GM15510 (cell line): ENCODE results near the gene ABL1.

ENCODE experiments used
- POLR2A ChIP-seq: IDR thresholded peaks from 3 replicates; pipeline ENCODE4 v1.6.1; 2011; ENCODE audit warnings: borderline replicate concordance; ENCODE audit not compliant: insufficient read length; ENCODE audit errors: extremely low read depth

Gene ABL1

DNA sequence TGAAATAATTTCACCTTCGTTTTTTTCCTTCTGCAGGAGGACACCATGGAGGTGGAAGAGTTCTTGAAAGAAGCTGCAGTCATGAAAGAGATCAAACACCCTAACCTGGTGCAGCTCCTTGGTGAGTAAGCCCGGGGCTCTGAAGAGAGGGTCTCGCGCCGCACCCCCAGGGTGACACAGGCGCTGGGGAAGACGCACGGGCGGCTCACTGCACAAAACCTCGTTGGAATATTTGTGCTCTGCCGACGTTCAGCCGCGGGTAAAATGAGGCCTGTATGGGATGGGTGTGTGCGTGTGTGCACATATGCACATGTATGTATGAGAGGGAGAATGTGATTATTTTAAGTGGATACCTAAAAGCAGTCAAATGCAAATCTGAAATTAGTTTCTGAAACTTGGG is 37.0 kb downstream of the ABL1 start:
- no peak for TF ChIP-seq POLR2A

DNA sequence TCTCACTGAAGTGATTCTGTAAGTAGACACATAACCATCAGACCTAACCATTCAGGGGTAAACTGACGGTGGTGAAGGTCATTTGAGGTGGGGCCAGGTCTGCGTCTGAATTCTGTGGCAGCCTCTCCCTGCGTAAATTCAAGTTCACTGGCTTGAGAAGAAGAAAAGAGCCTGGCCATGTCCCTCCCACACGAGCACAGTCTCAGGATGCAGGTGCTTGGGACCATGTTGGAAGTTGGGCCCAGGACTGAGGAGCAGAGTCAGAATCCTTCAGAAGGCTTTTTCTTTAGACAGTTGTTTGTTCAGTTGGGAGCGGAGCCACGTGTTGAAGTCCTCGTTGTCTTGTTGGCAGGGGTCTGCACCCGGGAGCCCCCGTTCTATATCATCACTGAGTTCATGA is 37.5 kb downstream of the ABL1 start:
- TF ChIP-seq POLR2A = no peak

DNA sequence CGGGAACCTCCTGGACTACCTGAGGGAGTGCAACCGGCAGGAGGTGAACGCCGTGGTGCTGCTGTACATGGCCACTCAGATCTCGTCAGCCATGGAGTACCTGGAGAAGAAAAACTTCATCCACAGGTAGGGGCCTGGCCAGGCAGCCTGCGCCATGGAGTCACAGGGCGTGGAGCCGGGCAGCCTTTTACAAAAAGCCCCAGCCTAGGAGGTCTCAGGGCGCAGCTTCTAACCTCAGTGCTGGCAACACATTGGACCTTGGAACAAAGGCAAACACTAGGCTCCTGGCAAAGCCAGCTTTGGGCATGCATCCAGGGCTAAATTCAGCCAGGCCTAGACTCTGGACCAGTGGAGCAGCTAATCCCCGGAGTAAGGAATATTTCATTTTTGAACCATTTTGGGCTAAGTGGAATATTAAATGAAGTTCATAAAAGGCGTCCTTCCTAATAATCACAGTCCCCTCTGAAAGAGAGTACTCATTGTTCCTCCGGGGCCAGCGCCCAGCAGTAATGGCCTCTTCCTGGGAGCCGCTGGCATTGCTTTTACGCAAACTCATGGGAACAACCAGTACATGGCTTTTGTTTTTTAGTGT is 38.0 kb downstream of the ABL1 start:
- no peak for TF ChIP-seq POLR2A

DNA sequence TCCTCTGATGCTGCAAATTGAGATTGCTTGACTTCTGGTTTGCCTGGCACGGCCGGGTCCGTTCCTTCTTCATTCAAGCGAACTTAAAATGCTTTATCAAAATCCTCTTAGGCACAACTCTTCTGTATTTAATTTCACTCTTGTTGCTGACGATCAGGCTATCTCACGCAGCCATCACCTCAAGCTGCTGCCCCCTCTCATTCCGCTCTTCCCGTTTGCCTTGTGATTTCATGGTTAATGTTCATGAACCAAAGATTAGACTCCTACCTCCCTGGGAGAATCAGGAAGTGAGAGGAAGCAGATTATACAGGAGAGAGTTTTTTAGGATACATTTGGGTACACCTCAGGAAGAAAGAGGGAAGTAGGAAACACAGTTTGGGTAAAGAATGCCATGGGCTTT is 38.9 kb downstream of the ABL1 start:
- TF ChIP-seq POLR2A = no peak

DNA sequence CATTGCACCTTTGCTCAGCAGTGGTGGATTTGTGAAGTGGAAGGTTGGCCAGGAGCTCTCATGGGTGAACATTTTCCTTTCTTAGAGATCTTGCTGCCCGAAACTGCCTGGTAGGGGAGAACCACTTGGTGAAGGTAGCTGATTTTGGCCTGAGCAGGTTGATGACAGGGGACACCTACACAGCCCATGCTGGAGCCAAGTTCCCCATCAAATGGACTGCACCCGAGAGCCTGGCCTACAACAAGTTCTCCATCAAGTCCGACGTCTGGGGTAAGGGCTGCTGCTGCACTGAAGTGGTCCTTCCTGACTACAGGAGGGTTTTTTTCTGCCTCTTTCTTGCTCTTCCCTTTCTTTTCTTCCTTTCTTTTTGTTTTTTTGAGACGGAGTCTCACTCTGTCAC is 39.7 kb downstream of the ABL1 start:
- TF ChIP-seq POLR2A = no peak

DNA sequence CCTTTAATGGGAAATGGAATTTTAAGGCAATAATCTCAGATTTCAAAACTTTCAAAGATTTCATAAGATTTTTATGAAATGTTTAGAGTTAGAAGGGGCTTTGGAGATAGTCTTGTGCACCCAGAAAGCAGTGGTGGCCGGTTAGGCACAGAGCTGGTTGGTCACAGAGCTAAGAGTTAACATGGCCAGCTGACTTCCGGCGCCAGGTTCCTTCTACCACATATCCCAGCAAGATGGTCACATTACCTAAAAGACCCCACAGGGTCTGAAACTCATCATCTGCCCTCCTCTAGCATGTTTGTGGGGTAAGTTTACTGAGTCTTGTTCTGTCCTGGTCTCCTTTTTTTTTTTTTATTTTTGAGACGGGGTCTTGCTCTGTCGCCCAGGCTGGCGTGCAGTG is 42.2 kb downstream of the ABL1 start:
- TF ChIP-seq POLR2A = no peak

DNA sequence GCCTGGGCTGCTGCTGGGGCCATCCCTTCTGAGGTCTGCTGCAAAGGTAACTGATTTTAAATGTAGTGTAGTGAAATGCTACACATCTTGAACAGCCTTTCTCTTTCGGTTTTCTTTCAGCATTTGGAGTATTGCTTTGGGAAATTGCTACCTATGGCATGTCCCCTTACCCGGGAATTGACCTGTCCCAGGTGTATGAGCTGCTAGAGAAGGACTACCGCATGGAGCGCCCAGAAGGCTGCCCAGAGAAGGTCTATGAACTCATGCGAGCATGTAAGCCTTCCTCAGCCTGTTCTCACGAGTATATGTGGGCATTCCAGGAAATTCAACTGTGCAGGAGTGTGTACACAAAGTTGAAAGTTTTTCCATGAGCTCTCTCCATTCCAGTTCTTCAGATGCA is 43.2 kb downstream of the ABL1 start:
- no peak for TF ChIP-seq POLR2A

DNA sequence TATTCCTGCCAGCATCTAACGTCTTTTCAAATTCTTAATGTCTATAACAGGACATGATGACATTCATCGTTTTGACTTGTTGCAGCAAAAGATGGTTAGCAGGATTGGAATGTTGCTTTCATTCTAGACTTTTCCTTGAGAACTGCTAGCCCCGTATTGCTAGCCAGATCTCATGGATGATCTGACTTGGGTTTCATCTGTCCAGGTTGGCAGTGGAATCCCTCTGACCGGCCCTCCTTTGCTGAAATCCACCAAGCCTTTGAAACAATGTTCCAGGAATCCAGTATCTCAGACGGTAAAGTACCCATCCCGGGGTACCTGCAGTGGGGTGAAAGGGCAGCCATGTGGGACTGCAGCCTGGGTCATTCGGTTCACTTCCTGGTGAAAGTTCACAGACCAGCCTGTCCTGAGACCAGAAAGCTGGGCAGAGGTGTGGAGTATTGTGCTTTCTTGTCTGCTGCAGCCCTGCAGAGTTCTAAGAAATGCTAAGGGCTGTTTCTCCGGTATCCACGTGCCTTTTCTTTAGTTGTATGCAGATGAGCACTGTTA is 44.9 kb downstream of the ABL1 start:
- no peak for TF ChIP-seq POLR2A

DNA sequence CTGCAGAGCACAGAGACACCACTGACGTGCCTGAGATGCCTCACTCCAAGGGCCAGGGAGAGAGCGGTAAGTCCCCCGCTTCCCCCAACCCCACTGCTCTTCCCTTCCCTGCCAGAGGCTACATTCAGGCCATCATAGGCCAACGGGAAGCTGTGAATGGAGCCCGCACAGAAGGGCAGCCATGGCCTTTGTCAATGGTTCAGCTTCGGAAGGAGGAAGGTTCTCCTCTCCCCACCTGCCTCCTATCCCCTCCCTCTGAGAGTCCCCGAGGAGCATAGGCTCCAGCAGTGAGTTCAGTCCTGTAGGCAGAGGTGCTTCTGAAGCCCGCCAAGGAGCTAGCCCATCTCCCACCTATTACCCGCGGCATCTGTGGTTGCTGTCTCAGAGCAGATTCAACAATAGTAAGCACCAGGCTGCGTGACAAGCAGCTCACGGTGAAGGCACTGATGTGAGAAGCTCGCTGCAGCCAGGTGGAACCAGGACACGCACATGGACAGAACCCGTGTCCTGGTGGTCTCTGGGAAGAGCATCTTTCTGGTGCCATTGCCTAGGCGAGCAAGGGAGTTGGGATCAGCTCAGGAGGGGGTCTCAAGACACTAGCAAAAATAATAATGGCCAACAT is 45.7 kb downstream of the ABL1 start:
- TF ChIP-seq POLR2A = no peak

DNA sequence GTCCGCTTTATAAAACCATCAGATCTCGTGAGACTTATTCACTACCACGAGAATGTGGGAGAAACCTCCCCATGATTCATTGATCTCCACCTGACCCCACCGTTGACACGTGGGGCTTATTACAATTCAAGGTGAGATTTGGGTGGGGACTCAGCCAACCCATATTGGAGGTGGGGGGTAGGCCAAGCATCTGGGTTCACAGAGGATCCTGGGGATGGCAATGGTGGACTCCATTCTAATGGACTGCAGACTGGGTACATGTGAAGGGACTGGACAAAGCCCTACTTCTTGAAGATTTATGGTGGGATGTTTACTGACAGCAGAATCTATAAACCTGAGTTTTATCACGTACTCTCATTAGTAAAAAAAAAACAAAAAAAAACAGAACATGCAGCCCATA is 46.5 kb downstream of the ABL1 start:
- no peak for TF ChIP-seq POLR2A

DNA sequence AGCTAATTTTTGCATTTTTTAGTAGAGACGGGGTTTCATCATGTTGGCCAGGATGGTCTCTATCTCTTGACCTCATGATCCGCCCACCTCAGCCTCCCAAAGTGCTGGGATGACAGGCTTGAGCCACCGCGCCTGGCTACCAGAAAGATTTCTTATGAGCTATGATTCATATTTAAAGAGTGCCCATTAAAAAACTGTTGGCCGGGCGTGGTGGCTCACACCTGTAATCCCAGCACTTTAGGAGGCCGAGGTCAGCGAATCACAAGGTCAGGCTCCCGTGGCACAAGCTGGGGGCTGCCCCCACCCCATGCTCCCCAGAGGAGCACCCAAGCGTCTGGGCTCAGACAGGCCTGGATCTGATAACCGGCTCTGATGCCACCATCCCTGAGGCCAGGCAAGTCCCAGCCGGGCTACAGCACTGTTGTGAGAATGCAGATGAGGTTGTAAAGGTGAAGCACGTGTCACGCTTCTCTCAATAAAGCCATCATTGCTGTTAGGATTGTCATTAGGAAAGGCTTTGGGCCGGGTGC is 47.7 kb downstream of the ABL1 start:
- no peak for TF ChIP-seq POLR2A

DNA sequence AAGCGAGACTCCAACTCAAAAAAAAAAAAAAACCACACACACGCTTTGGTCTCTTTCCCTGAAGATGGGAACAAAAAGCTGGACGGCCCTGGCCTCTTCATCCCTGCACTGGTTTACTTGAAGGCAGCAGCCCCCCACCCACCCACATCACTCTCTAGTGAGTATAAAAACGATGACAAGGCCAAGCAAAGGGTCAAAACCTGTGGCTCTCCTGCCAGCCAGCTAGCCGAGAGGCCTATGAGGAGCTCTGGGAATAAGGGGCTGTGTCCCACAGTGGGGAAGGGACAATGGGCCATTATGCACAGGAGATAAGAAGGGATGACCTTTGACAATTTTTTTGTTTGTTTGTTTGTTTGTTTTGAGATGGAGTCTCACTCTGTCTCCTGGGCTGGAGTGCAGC is 48.4 kb downstream of the ABL1 start:
- TF ChIP-seq POLR2A = no peak

DNA sequence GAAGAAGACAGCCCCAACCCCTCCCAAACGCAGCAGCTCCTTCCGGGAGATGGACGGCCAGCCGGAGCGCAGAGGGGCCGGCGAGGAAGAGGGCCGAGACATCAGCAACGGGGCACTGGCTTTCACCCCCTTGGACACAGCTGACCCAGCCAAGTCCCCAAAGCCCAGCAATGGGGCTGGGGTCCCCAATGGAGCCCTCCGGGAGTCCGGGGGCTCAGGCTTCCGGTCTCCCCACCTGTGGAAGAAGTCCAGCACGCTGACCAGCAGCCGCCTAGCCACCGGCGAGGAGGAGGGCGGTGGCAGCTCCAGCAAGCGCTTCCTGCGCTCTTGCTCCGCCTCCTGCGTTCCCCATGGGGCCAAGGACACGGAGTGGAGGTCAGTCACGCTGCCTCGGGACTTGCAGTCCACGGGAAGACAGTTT is 49.1 kb downstream of the ABL1 start:
- no peak for TF ChIP-seq POLR2A

DNA sequence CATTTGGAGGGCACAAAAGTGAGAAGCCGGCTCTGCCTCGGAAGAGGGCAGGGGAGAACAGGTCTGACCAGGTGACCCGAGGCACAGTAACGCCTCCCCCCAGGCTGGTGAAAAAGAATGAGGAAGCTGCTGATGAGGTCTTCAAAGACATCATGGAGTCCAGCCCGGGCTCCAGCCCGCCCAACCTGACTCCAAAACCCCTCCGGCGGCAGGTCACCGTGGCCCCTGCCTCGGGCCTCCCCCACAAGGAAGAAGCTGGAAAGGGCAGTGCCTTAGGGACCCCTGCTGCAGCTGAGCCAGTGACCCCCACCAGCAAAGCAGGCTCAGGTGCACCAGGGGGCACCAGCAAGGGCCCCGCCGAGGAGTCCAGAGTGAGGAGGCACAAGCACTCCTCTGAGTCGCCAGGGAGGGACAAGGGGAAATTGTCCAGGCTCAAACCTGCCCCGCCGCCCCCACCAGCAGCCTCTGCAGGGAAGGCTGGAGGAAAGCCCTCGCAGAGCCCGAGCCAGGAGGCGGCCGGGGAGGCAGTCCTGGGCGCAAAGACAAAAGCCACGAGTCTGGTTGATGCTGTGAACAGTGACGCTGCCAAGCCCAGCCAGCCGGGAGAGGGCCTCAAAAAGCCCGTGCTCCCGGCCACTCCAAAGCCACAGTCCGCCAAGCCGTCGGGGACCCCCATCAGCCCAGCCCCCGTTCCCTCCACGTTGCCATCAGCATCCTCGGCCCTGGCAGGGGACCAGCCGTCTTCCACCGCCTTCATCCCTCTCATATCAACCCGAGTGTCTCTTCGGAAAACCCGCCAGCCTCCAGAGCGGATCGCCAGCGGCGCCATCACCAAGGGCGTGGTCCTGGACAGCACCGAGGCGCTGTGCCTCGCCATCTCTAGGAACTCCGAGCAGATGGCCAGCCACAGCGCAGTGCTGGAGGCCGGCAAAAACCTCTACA is 49.8 kb downstream of the ABL1 start:
- no peak for TF ChIP-seq POLR2A

DNA sequence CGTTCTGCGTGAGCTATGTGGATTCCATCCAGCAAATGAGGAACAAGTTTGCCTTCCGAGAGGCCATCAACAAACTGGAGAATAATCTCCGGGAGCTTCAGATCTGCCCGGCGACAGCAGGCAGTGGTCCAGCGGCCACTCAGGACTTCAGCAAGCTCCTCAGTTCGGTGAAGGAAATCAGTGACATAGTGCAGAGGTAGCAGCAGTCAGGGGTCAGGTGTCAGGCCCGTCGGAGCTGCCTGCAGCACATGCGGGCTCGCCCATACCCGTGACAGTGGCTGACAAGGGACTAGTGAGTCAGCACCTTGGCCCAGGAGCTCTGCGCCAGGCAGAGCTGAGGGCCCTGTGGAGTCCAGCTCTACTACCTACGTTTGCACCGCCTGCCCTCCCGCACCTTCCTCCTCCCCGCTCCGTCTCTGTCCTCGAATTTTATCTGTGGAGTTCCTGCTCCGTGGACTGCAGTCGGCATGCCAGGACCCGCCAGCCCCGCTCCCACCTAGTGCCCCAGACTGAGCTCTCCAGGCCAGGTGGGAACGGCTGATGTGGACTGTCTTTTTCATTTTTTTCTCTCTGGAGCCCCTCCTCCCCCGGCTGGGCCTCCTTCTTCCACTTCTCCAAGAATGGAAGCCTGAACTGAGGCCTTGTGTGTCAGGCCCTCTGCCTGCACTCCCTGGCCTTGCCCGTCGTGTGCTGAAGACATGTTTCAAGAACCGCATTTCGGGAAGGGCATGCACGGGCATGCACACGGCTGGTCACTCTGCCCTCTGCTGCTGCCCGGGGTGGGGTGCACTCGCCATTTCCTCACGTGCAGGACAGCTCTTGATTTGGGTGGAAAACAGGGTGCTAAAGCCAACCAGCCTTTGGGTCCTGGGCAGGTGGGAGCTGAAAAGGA is 50.7 kb downstream of the ABL1 start:
- TF ChIP-seq POLR2A = no peak

DNA sequence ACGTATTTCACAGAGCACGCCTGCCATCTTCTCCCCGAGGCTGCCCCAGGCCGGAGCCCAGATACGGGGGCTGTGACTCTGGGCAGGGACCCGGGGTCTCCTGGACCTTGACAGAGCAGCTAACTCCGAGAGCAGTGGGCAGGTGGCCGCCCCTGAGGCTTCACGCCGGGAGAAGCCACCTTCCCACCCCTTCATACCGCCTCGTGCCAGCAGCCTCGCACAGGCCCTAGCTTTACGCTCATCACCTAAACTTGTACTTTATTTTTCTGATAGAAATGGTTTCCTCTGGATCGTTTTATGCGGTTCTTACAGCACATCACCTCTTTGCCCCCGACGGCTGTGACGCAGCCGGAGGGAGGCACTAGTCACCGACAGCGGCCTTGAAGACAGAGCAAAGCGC is 51.9 kb downstream of the ABL1 start:
- TF ChIP-seq POLR2A = no peak
